Brain microvascular endothelial cell (primary cell): ENCODE measurements around the gene DARS1.
"Not testable (repeated sequence)": the region's sequence is repeated elsewhere in the genome, so short reads cannot be mapped to it uniquely, and the experiment has no call there.

Source experiments
- DNase-seq: peaks from one replicate; pipeline ENCODE4 v3.0.0-alpha.2; 2020
- H3K27ac ChIP-seq: fragments of 250-450 bp; sonication (Bioruptor Pico); 2 replicates; pipeline ENCODE4 v1.5.1; 2020; ENCODE audit warnings: mild to moderate bottlenecking, moderate library complexity
- H3K27me3 ChIP-seq: fragments of 250-450 bp; sonication (Bioruptor Pico); replicated peaks from 2 replicates; pipeline ENCODE4 v1.5.1; 2020; ENCODE audit warnings: mild to moderate bottlenecking
- H3K36me3 ChIP-seq: fragments of 250-450 bp; sonication (Bioruptor Pico); replicated peaks from 2 replicates; pipeline ENCODE4 v1.5.1; 2020; ENCODE audit warnings: mild to moderate bottlenecking
- H3K4me3 ChIP-seq: 2 replicates; pipeline ENCODE4 v1.5.1; 2011; ENCODE audit warnings: low read depth, mild to moderate bottlenecking, control low read depth, low read length, moderate library complexity
- CTCF ChIP-seq: IDR thresholded peaks from 2 replicates; pipeline ENCODE4 v1.5.1; 2011; ENCODE audit warnings: low read depth, mild to moderate bottlenecking, moderate library complexity, low read length, control low read depth, inconsistent platforms; ENCODE audit errors: missing control alignments
- in situ Hi-C: cut with HindIII; loops from 2 replicates; pipeline ENCODE4 v1.10.0; 2017; ENCODE audit warnings: low sequenced_read_pairs, low pct_ligation_motif_present

Gene DARS1

DNA sequence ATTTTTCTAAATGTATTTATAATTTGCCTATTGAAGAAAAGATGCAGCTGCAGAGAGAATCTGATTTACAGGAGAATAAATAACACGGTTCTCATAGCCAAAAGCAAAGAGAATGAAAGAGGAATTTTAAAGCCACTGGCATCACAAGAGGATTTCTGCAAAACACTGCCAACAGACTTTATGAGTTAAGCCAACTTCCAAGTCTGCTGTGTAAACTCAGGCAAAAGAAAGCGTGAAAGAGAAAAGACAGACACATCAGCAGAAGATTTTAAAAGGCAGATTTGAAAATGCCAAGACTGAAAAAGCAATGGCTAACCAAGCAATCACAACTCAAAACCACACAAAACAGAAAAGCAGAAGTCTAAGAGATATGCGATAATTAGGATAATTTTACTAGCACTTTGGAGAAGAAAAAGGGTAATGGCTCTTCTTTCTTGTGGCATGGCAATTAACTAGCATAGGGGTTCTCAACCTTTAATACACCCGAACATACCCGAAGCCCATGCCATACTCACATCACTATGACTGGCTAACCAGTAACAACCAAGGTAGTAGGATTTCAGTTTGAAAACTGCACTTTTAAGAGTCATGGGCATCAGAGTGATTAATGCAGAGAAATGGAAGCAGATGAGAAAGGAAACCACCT, 4.9 kb downstream of the DARS1 start:
- Histone ChIP-seq H3K4me3 (no peak overlapping the region), H3K27ac (no peak overlapping the region), H3K36me3 (peaks cover 11% of the 10 kb centered on the region), H3K27me3 (no peaks in the 10 kb centered on the region)
- TF ChIP-seq CTCF: no peak
- DNase-seq: no peak
- in situ Hi-C loops: no loop called here

DNA sequence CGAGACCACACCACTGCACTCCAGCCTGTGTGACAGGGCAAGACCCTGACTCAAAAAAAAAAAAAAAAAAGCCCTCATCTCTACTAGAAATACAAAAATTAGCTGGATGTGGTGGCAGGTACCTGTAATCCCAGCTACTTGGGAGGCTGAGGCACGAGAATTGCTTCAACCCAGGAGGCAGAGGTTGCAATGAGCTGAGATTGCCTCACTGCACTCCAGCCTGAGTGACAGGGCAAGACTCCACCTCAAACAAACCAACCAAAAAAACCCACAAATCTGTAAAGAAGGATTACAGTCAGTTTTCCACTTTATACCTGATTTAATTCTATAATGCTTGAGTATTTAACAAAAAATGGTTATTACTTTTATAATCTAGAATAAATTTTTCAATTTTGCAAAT, 9.7 kb downstream of the DARS1 start:
- in situ Hi-C loops: no loop called here
- no peak for DNase-seq
- no peak for TF ChIP-seq CTCF
- peaks cover 15% of the 10 kb centered on the region for H3K36me3 ChIP-seq
- no peak overlapping the region for H3K4me3 ChIP-seq
- H3K27me3 ChIP-seq: no peaks in the 10 kb centered on the region
- H3K27ac ChIP-seq: no peak overlapping the region

DNA sequence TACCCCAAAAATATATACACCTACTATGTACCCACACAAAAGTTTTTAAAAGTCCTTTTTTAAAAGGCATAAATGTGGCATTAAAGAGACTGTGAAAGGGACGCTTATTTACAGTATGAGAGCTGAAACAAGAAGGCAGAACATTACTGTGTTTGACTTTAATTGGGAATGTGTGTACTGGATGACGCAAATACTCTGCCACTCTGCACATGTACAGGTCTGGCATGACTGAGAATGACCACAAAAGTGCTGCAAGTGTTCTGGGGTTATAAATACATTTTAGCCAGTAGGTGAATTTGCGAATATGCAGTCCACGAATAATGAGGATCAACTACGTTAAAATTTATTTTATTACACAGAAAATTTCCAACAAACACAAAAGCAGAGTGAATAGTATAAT, 11.4 kb downstream of the DARS1 start:
- Histone ChIP-seq H3K27me3 (no peaks in the 10 kb centered on the region), H3K4me3 (no peak overlapping the region), H3K36me3 (peaks cover 14% of the 10 kb centered on the region), H3K27ac (no peak overlapping the region)
- in situ Hi-C loops: no loop called here
- no peak for TF ChIP-seq CTCF
- no peak for DNase-seq

DNA sequence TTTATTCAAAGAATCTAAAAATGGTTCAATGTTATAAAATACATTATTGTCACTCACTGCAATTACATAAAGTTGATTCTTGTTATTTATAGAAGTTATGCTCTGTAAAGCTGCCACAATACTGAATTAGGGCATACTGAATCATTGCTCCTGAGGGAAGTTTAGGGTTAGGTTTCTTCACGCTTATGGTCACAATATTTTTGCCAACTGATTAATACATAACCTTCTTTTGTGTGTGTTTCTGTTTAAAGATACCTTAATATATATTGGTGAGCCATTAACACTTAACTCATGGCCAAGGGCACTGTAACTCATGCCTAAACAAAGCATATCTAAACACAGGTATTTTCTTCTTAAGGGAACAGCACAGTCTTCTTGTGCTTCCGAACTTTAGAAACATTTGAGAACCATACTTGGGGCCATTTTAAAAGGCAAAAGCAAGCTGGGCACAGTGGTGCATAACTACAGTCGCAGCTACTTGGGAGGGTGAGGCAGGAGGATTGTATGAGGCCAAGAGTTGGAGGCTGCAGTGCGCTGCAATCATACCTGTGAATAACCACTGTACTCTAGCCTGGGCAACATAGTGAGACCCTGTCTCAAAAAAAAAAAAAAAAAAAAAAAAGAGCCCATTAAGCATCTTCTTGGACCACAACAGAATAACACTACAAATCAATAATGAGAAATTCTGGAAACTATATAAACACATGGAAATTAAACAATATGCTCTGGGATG, 15.6 kb downstream of the DARS1 start:
- Histone ChIP-seq H3K36me3 (peaks cover 7% of the 10 kb centered on the region), H3K4me3 (no peak overlapping the region), H3K27me3 (no peaks in the 10 kb centered on the region), H3K27ac (no peak overlapping the region)
- TF ChIP-seq CTCF: no peak
- in situ Hi-C loops: no loop called here
- DNase-seq: no peak

GRCh38 chr2:135965756-135966155, 19.7 kb downstream of the DARS1 start:
- H3K27me3 ChIP-seq: no peaks in the 10 kb centered on the region
- in situ Hi-C loops: no loop called here
- TF ChIP-seq CTCF: no peak
- H3K36me3 ChIP-seq: no peaks in the 10 kb centered on the region
- no peak for DNase-seq
- no peak overlapping the region for H3K4me3 ChIP-seq
- H3K27ac ChIP-seq: no peak overlapping the region

DNA sequence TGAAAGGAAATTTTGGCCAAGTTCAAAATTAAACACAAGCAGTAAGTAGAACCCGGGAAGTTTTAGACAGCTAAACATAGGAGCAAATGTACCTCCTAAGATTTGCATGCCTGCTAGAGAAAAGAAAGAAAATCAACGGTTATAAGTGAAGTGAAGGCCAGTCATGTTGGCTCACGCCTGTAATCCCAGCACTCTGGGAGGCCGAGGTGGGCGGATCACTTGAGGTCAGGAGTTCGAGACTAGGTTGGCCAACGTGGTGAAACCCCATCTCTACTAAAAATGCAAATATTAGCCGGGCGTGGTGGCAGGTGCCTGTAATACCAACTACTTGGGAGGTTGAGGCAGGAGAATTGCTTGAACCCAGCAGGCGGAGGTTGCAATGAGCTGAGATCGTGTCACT, 21.0 kb downstream of the DARS1 start:
- DNase-seq, H3K36me3 ChIP-seq, H3K27me3 ChIP-seq, in situ Hi-C loops, H3K27ac ChIP-seq, H3K4me3 ChIP-seq: not testable (repeated sequence)
